HG03439 (cell line): Measurements from ENCODE around the gene IDH2.
"Not testable (repeated sequence)": the region's sequence is repeated elsewhere in the genome, so short reads cannot be mapped to it uniquely, and the experiment has no call there.

Experiments
- ATAC-seq: cut with Tn5 transposase; IDR thresholded peaks from one replicate; pipeline ENCODE4 v1.9.1; 2021; ENCODE audit warnings: mild to moderate bottlenecking, moderate library complexity; ENCODE audit not compliant: unreplicated experiment

IDH2 gene

DNA sequence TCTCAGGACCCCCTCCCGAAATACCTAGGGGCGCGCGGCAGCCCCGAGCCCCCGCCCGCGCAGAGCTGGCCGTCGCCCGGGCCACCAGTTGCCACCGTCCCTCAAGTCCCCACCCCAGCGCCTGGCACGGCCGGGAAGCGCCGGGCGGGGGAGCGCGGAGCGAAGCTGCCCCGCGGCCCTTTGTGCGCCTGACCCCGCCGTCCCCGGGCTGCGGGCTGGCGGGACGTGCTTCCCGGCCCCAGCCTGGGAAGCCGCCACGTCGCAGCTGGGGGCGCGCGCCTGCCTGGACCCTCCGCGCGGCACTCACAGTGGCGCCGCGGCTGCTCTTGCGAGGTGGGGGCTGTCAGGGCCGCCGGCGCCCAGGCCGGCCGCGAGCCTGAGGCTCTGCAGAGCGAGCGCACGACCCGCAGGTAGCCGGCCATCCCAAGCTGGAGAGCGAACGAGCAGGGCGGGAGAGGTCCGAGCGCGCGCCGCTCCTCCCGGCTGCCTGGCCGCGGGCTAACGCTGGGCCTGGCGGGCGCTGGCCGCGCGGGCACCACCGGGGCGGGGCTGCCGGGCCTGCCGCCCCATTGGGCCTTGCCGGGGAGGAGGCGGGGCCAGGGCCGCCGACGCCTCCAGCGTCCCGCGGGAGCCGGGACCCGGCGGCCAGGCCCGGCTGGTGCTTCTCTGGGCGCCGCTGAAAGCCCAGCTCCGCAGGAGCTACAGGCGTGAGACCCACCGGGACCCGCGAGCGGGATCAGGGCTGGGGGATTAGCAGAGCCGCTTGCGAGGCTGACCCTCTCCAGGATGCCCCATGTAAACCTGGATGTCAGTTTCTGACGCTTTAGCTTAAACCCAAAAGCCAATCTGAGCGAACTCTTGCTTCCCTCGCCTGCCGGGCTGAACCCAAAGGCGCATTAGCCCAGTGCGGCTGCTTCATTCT is at the start of gene IDH2:
TSS of gene IDH2 (minus strand) at position 500 of the 922 bp plus-strand sequence. CDS start at position 422, 78 bp downstream.
- peak; percentile 69 for ATAC-seq

GRCh38 chr15:90150551-90150950 is 48.3 kb upstream of the IDH2 start:
- not testable (repeated sequence) for ATAC-seq

GRCh38 chr15:90149609-90150340 is 47.5 kb upstream of the IDH2 start:
- no peak for ATAC-seq

DNA sequence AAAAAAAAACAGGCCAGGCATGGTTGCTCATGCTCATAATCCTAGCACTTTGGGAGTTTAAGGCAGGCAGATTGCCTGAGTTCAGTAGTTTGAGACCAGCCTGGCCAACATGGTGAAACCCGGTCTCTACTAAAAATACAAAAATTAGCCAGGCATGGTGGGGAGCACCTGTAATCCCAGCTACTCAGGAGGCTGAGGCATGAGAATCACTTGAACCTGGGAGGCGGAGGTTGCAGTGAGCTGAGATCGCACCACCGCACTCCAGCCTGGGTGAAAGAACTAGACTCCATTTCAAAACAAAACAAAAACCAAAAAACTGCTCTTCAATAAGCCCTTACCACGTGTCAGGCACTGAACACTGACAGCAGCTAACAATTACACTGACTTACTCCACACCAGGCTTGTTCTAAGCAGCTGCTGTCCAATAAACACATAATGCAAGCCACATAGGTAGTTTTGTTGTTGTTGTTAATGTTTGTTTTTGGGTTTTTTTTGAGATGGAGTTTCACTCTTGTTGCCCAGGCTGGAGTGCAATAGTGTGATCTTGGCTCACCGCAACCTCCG is 44.0 kb upstream of the IDH2 start:
- ATAC-seq, result not testable (repeated sequence)

DNA sequence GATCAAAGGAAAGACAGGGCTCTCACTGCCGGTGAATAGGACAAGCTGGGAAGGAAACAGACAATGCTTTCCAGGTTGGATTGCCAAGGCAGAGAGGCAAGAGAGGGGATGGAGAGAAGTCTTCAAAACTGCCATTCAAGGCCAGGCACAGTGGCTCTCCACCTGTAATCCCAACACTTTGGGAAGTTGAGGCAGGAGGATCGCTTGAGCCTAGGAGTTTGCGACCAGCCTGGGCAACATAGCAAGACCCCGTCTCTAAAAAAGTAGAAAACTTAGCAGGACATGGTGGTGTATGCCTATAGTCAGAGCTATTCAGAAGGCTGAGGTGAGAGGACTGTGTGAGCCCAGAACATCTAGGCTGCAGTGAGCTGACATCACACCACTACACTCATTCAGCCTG is 43.5 kb upstream of the IDH2 start:
- no peak for ATAC-seq

DNA sequence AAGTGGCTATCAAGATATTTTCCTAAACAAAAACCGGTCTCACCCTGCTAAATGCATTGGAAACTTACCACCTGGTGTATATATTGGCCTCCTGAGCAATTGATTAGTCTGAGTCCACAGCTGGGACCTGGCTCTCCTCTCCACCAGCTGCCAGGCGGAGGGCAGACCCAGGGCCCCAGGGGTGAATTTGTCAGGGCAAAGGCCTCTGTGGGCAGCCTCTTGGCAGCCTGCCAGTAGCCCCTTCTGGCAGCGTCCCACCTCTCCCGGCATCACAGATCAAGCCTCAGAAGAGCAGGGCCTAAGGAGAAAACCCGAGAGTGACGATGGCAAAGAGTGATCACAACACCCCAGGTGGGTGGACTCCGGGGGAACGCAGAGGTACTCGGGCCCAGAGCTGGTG is 43.0 kb upstream of the IDH2 start:
- no peak for ATAC-seq

DNA sequence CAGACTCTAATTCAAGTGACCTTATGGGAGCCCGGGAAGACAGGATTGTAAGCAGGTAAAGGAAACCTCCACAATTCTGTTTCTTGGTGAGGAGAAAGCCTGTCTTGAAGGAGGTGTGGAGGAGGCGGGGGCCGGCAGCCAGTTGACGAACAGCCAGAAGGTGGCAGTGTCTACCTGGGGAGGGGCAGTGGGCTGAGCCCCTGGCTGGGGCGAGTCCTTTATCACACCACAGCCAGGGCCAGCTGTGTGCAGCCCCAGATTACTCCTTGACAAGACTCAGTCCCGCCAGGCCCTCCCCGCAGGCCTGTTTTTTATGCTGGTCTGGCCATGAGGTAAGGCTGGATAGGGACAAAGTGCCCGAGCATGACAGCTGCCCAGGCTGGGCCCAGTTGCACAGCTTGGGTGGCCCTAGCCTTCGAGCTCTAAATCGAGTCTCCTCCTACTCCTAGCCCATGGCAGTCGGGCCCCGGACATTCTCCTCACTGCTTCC is 40.9 kb upstream of the IDH2 start:
- ATAC-seq, result peak; percentile 61

- no peak for ATAC-seq
Observed at GRCh38 chr15:90142216-90143165, 40.2 kb upstream of the IDH2 start.

- no peak for ATAC-seq
Observed at GRCh38 chr15:90141646-90142045, 39.4 kb upstream of the IDH2 start.

DNA sequence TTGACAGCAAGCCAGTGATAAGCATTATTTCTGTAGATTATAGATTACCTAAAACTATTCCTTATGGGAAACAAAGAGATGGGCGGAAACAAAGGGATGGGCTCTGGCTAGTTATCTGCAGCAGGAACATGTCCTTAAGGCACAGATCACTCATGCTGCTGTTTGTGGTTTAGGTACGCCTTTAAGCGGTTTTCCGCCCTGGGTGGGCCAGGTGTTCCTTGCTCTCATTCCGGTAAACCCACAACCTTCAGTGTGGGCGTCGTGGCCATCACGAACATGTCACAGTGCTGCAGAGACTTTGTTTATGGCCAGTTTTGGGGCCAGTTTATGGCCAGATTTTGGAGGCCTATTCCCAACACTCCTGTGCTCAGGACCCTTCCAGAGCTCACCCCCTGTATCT is 37.3 kb upstream of the IDH2 start:
- ATAC-seq, result not testable (repeated sequence)

DNA sequence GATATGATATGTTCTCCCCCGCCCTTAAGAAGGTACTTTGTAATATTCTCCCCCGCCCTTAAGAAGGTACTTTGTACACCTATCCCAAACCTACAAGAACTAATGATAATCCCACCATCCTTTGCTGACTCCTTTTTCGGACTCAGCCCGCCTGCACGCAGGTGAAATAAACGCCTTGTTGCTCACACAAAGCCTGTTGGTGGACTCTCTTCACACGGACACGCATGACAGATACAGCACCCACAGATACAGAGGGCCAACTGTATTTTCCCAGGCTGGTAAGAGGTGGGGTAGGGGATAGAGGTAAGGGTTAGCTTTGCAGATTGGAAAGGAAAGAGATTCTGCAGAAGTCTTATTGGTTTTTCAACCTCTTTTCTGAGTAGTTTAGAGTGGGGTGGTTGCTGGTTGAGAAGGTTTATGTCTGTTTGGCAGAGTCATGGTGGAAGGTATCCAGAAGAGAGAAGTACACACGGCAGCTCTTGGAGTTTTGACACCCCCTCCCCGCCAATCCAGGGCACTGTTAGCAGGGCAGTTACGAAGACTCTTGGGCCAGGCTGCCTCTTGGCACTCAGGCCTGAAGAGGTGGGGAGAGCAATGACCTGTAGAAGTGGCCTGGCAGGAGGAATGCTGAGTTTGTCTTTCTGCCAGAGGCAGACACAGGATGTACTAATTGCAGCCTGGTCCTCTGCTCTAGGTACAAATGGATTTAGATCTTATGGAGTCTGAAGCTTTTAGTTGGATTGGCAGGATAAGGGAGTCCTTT is 36.0 kb upstream of the IDH2 start:
- no peak for ATAC-seq

DNA sequence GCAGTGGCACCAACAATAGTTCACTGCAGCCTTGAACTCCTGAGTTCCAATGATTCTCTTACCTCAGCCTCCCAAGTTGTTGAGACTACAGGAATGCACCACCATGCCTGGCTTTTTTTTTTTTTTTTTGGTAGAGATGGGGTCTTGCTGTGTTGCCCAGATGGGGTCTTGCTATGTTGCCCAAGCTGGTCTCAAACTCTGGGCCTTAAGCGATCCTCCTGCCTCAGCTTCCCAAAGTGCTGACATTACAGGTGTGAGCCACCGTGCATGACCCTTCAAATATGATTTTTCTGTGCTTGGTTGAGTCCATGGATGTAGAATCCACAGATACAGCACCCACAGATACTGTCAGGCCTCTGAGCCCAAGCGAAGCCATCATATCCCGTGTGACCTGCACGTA is 30.2 kb upstream of the IDH2 start:
- no peak for ATAC-seq

DNA sequence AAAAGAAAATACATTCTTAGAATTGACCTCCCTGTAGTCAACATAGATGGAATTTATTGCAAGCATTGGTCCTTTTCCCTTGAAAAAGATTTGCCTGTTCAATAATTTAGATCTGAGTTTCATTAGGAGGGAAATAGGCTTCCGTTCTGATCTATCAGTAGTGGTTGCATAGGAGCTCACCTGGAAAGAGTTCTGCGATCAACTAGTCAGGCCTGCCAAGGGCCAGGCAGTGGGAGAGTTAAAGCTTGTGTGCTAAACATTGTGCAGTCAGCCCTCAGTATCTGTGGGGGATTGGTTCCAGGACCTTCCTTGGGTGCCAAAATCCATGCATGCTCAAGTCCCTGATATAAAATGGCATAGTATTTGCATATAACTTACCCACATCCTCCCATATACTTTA is 29.6 kb upstream of the IDH2 start:
- ATAC-seq, result no peak

DNA sequence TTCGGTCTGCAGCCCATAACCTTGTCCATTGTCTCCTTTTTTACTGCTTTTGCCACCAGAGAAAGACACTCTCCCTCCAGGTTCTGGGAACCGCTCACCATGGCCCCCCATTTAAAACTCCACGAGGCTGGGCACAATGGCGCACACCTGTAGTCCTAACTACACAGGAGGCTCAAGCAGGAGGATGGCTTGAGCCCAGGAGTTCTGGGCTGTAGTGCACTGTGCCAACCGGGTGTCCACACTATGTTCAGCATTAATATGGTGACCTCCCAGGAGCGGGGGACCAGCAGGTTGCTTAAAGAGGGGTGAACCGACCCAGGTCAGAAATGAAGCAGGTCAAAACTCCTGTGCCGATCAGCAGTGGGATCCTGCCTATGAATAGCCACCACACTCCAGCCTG is 28.0 kb upstream of the IDH2 start:
- no peak for ATAC-seq

- no peak for ATAC-seq
Observed at GRCh38 chr15:90126596-90127435, 24.5 kb upstream of the IDH2 start.

- ATAC-seq, result no peak
Observed at GRCh38 chr15:90126022-90126421, 23.8 kb upstream of the IDH2 start.

GRCh38 chr15:90124507-90124906 is 22.2 kb upstream of the IDH2 start:
- no peak for ATAC-seq

DNA sequence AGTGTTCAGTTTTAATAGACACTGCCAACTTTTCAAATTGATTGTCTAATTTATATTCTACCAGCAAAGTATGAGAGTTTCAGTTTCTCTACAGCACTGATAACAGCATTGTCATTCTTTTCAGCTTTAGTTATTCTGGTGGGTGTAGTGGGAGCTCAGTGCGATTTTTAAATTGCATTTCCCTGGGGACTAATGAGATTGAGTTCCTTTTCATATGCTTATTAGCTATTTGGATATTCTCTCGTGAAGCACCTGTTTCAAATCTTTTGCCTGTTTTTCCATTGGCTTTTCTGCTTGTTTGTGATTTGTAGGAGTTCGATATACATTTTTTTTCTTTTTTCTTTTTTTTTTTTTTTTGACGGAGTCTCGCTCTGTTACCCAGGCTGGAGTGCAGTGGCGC is 18.8 kb upstream of the IDH2 start:
- ATAC-seq, result no peak

DNA sequence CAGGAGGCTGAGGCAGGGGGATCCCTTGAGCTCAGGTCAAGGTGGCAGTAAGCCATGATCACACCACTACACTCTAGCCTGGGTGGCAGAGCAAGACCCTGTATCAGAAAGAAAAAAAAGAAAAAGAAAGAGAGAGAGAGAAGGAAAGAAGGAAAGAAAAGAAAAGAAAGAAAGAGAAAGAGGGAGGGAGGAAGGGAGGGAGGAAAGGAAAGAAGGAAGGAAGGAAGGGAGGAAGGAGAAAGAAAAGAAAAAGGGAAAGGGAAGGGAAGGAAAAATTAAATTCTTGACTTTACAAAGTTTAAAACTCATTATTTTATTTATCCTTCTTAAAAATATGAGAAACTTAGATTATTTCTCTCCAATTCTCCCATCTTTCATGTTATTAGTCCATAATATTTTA is 17.1 kb upstream of the IDH2 start:
- no peak for ATAC-seq
